Kidney (tissue), 14 donors: ENCODE data around the gene BHLHE40. TPM values are rescaled to one million over a fixed set of nuclear protein-coding genes. Genes with fewer than 3 reads are reported as not detected.

Experiments
- DNase-seq, 5 donors: peaks; one replicate each; pipeline ENCODE4 v3.0.0-alpha.2; 2013 to 2020
- FAIRE-seq: peaks from 2 replicates; lab custom pipeline; 2012; peaks lifted over from hg19 to GRCh38; lab: Jason Lieb, UNC
- H3K27ac ChIP-seq, 2 donors: one replicate each; pipeline ENCODE4 v1.7.0; 2013; ENCODE audit warnings: low read depth in 2 of 2, low read length in 2 of 2, inconsistent platforms in 1 of 2
- H3K27me3 ChIP-seq: one replicate; pipeline ENCODE4 v1.7.1; 2013; ENCODE audit warnings: low read length, inconsistent platforms; ENCODE audit not compliant: control insufficient read depth, insufficient read depth
- H3K36me3 ChIP-seq, 3 donors: one replicate each; pipeline versions ENCODE4 v1.7.0 to v1.7.1; 2013; ENCODE audit warnings: low read length in 3 of 3, control low read depth in 1 of 3, inconsistent platforms in 1 of 3; ENCODE audit not compliant: insufficient read depth in 3 of 3, control insufficient read depth in 2 of 3
- H3K4me1 ChIP-seq, 3 donors: one replicate each; pipeline versions ENCODE4 v1.7.0 to v1.7.1; 2013; ENCODE audit warnings: low read length in 3 of 3, inconsistent platforms in 1 of 3, low read depth in 1 of 3; ENCODE audit not compliant: control insufficient read depth in 2 of 3, insufficient read depth in 2 of 3
- H3K4me3 ChIP-seq, 3 donors: one replicate each; pipeline versions ENCODE4 v1.7.0 to v1.8.1; 2013; ENCODE audit warnings: low read length in 3 of 3, control low read depth in 1 of 3, inconsistent platforms in 1 of 3
- H3K9ac ChIP-seq, 3 donors: one replicate each; pipeline versions ENCODE4 v1.7.0 to v1.7.1; 2013; ENCODE audit warnings: low read length in 3 of 3, control low read depth in 1 of 3, inconsistent platforms in 1 of 3
- H3K9me3 ChIP-seq, 3 donors: one replicate each; pipeline versions ENCODE4 v1.7.0 to v1.7.1; 2013; ENCODE audit warnings: low read length in 3 of 3, control low read depth in 1 of 3, inconsistent platforms in 1 of 3; ENCODE audit not compliant: control insufficient read depth in 2 of 3, insufficient read depth in 1 of 3
- intact Hi-C: fragments of 100-400 bp; cut with DNase I; formaldehyde crosslinking; loops from one replicate; pipeline ENCODE4 v1.11.1; 2022
- polyA plus RNA-seq: library from polyadenylated mRNA; stranded (reverse); fragments of 350-450 nt; fragmentation: Illumina TruSeq; extraction: RNeasy Lipid Tissue Mini Kit (QIAGEN cat#74804); gene quantifications from one replicate; pipeline ENCODE4 v1.2.3, GENCODE V29; 2014; ENCODE audit warnings: low read depth, low replicate concordance; ENCODE audit not compliant: insufficient read depth
- total RNA-seq: library from RNA; stranded (reverse); fragmentation: NEBNext Ultra II Directional; extraction: Animal tissue kit (Norgen Biotek cat#: 25700); gene quantifications from one replicate; pipeline ENCODE4 v1.2.1, GENCODE V29; 2021
- TF ChIP-seq, protein P1 (sequence below): IDR thresholded peaks from 3 replicates; pipeline ENCODE4 v1.5.1; 2012; ENCODE audit warnings: mild to moderate bottlenecking, moderate library complexity, borderline replicate concordance; ENCODE audit not compliant: insufficient read depth; ENCODE audit errors: extremely low read depth
- donor health status: control.
- donor health status: control.
- donor health status: control.
- donor health status: control.
- donor health status: control.
- donor health status: DM: yes; HTN: yes; CAD: no.
- donor health status: Normal renal cell carcinoma (clear cell type).

BHLHE40 gene
- total and polyA plus RNA-seq, 2 donors from 2014 or later = 39.4 to 147 TPM

DNA sequence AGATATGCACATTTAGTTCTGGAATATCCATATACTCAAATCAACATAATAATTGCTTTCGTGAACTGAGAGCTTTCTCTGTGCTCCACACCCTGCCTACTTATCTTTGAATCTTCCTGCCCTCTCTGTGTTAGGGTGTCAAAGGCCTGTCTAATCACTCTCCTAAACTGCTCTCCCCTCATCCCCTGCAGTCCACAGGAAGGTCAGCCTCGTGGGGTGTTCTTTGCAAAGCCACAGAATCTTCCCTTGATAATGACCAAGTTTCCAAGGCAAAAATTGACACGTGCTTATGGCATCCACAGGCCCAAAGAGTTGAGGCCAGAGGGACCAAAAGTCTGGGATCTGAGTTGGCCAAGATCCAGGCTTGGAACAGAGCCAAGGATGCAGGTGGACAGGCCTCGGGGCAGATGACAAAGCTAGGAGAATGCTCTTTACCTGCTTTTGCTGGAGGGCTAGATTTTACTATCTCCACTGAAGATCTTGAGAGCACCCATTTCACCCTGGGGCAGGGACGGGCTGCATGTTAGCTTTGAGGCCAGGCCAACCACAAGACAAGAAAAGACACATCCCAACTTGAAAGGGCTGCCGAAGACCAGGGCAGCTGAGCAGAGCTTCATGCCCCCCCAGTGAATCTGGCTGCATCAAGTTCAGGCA lies 20.4 kb downstream of the BHLHE40 start:
- Histone ChIP-seq H3K27ac (no peak overlapping the region), H3K4me1 (peaks cover 3 to 9% (median 4%) of the 10 kb centered on the region in 3 donors), H3K9me3 (no peaks in the 10 kb centered on the region), H3K9ac (no peak overlapping the region), H3K4me3 (no peak overlapping the region), H3K36me3 (no peaks in the 10 kb centered on the region), H3K27me3 (no peaks in the 10 kb centered on the region)
- FAIRE-seq = no peak
- no peak for DNase-seq
- TF ChIP-seq, protein P1, sequence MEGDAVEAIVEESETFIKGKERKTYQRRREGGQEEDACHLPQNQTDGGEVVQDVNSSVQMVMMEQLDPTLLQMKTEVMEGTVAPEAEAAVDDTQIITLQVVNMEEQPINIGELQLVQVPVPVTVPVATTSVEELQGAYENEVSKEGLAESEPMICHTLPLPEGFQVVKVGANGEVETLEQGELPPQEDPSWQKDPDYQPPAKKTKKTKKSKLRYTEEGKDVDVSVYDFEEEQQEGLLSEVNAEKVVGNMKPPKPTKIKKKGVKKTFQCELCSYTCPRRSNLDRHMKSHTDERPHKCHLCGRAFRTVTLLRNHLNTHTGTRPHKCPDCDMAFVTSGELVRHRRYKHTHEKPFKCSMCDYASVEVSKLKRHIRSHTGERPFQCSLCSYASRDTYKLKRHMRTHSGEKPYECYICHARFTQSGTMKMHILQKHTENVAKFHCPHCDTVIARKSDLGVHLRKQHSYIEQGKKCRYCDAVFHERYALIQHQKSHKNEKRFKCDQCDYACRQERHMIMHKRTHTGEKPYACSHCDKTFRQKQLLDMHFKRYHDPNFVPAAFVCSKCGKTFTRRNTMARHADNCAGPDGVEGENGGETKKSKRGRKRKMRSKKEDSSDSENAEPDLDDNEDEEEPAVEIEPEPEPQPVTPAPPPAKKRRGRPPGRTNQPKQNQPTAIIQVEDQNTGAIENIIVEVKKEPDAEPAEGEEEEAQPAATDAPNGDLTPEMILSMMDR = no peak
- intact Hi-C loops = no loop called here

DNA sequence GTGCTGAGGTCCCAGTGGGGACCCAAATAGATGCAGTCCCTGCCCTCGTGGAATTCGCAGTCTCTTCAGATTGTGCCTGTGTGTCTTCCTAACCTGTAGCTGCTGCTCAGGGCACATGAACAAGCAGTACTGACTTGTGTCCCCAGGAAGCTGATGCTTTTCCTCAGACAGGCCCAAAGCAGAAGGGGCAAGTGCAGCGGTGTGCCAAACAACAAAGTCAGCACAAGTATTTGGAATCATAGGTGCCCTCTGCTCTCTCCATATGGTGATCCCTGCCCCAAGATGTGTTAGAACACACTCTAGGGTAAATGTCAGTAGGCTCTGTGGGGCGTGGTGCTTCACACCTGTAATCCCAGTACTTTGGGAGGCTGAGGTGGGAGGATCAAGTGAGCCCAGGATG lies 21.9 kb downstream of the BHLHE40 start:
- TF ChIP-seq, protein P1 = no peak
- Histone ChIP-seq H3K36me3 (no peaks in the 10 kb centered on the region), H3K27me3 (no peaks in the 10 kb centered on the region), H3K4me1 (peaks cover 0 to 5% (median 3%) of the 10 kb centered on the region in 3 donors), H3K27ac (no peak overlapping the region), H3K4me3 (no peak overlapping the region), H3K9ac (no peak overlapping the region), H3K9me3 (no peaks in the 10 kb centered on the region)
- no peak for DNase-seq
- intact Hi-C loops = no loop called here
- no peak for FAIRE-seq

DNA sequence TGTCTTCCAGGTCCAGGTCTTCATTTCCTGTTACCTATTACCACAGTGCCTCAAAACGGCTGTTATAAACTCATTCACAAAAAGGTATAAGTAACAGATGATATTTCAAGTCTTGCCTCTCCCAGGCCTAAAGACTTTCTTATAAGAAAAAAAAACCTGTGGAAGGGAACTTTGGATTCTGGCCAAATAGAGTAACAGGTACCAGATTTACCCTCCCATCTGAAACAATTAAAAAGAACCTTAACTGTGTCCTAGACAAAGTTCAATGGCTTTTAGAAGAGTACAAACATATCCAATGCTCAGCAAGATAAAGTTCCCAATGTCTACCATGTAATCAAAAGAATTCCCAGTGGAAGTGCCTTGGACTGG lies 22.6 kb downstream of the BHLHE40 start:
- Histone ChIP-seq H3K36me3 (no peaks in the 10 kb centered on the region), H3K4me3 (no peak overlapping the region), H3K4me1 (peaks cover 0 to 3% (median 3%) of the 10 kb centered on the region in 3 donors), H3K9me3 (no peaks in the 10 kb centered on the region), H3K27ac (no peak overlapping the region), H3K9ac (no peak overlapping the region), H3K27me3 (no peaks in the 10 kb centered on the region)
- DNase-seq (no peak), FAIRE-seq (no peak)
- TF ChIP-seq, protein P1 = no peak
- intact Hi-C loops = no loop called here
